Left cardiac atrium (tissue), 4 donors: ENCODE measurements around the gene OLFM4. TPM values are rescaled to one million over a fixed set of nuclear protein-coding genes. Genes with fewer than 3 reads are reported as not detected.
A peak's percentile ranks its signal among the peaks of the same experiment; 100 is the strongest.

ENCODE experiments used
- ATAC-seq, 2 donors: fragments of 200-7000 bp; cut with Tn5 transposase; one replicate each; pipeline ENCODE4 v1.9.1; 2020; ENCODE audit warnings: mild to moderate bottlenecking in 2 of 2, moderate library complexity in 2 of 2
- DNase-seq: peaks from one replicate; pipeline ENCODE4 v3.0.0-alpha.2; 2020
- intact Hi-C, 2 donors: fragments of 100-400 bp; cut with DNase I; formaldehyde crosslinking; loops; one replicate each; pipeline versions ENCODE4 v1.14.1 to v1.15.1; 2022 to 2023
- total RNA-seq, 2 donors: library from RNA; stranded (reverse); fragmentation: NEBNext Ultra II Directional; extraction: Animal tissue kit (Norgen Biotek cat#: 25700); gene quantifications; one replicate each; pipeline ENCODE4 v1.2.1, GENCODE V29; 2021
- donor health status: DM: no; HTN: yes; CAD: no.
- donor health status: DM: no; HTN: yes; CAD: no; lungs with severe emphysema.
- donor health status: DM: yes; HTN: yes; CAD: no.
- donor health status: Dilated cardiomyopathy.

Gene OLFM4
- total RNA-seq, 2 donors from 2014 or later = 0.21 TPM; not detected in 1

- ATAC-seq (no peak), DNase-seq (no peak)
- intact Hi-C loops = no loop called here
These were observed 26.0 kb downstream of the OLFM4 start for GRCh38 chr13:53054569-53054968.

- ATAC-seq (no peak), DNase-seq (no peak)
- intact Hi-C loops = no loop called here
These were observed 29.6 kb downstream of the OLFM4 start for GRCh38 chr13:53058065-53058679.

GRCh38 chr13:53060840-53061490 lies 32.4 kb downstream of the OLFM4 start:
- no peak for ATAC-seq

GRCh38 chr13:53064731-53065130 lies 36.1 kb downstream of the OLFM4 start:
- ATAC-seq = peak in 1 of 2 donors; percentile 47
- intact Hi-C loops = no loop called here
- DNase-seq = no peak

More at GRCh38 chr13:53060840-53061490, 32.4 kb downstream of the OLFM4 start:
- intact Hi-C loops = no loop called here
- DNase-seq = no peak

GRCh38 chr13:53066411-53066810 lies 37.8 kb downstream of the OLFM4 start:
- intact Hi-C loops = no loop called here
- DNase-seq (no peak), ATAC-seq (no peak)

GRCh38 chr13:53068585-53069520 lies 40.2 kb downstream of the OLFM4 start:
- intact Hi-C loops = no loop called here
- ATAC-seq = no peak

GRCh38 chr13:53069800-53070199 lies 41.2 kb downstream of the OLFM4 start:
- intact Hi-C loops = no loop called here
- ATAC-seq = no peak
- no peak for DNase-seq

More at GRCh38 chr13:53068585-53069520, 40.2 kb downstream of the OLFM4 start:
- no peak for DNase-seq

- intact Hi-C loops = no loop called here
- DNase-seq (no peak), ATAC-seq (no peak)
These were observed 45.1 kb downstream of the OLFM4 start for GRCh38 chr13:53073711-53074110.

GRCh38 chr13:53074114-53074513 lies 45.5 kb downstream of the OLFM4 start:
- intact Hi-C loops = no loop called here
- DNase-seq = no peak
- no peak for ATAC-seq

- intact Hi-C loops = no loop called here
- DNase-seq (no peak), ATAC-seq (no peak)
These were observed 46.9 kb downstream of the OLFM4 start for GRCh38 chr13:53075356-53076041.

GRCh38 chr13:53079691-53080090 lies 51.1 kb downstream of the OLFM4 start:
- intact Hi-C loops = no loop called here
- DNase-seq (no peak), ATAC-seq (no peak)

- intact Hi-C loops = no loop called here
- ATAC-seq = no peak
- DNase-seq = no peak
These were observed 60.3 kb downstream of the OLFM4 start for GRCh38 chr13:53088871-53089270.

- ATAC-seq = no peak
- DNase-seq = no peak
- intact Hi-C loops = no loop called here
These were observed 61.3 kb downstream of the OLFM4 start for GRCh38 chr13:53089951-53090350.

- intact Hi-C loops = no loop called here
- DNase-seq = no peak
- ATAC-seq = no peak
These were observed 61.8 kb downstream of the OLFM4 start for GRCh38 chr13:53090461-53090860.

- DNase-seq (no peak), ATAC-seq (no peak)
- intact Hi-C loops = no loop called here
These were observed 64.3 kb downstream of the OLFM4 start for GRCh38 chr13:53092931-53093330.

GRCh38 chr13:53098455-53098854 lies 69.8 kb downstream of the OLFM4 start:
- intact Hi-C loops = no loop called here
- no peak for DNase-seq
- ATAC-seq = no peak

GRCh38 chr13:53100394-53101063 lies 71.9 kb downstream of the OLFM4 start:
- DNase-seq (no peak), ATAC-seq (no peak)
- intact Hi-C loops = no loop called here
